Measurements from ENCODE around the gene STX11.
"Not testable (repeated sequence)": the region's sequence is repeated elsewhere in the genome, so short reads cannot be mapped to it uniquely, and the experiment has no call there.

Gene STX11

DNA sequence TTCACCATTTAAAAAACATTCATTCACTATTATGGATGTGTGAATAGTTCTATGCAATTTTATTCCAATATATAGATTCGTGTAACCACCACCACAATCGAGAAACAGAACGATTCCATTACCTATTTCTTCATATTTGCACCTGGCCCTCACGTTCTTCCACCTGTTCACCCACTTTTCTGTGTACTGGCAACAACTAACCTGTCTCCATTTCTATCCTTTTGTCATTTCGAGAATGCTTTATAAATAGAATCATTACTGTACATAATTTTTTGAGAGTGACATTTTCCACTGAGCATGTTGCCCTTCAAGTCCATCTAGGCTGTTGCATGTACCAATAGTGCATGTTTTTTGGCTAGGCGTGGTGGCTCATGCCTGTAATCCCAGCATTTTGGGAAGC is 23.2 kb upstream of the STX11 start:
- no peak overlapping the region for H3K4me3 ChIP-seq (ENCODE audit: low read depth, low read length)
- CTCF ChIA-PET = interaction anchor here (1.0 kb wide), 1 partner anchor 552 kb away, joined by 3 read pairs; no protein-coding TSS in a partner anchor
- POLR2A ChIA-PET = no interaction called here
- TF ChIP-seq, protein P1, sequence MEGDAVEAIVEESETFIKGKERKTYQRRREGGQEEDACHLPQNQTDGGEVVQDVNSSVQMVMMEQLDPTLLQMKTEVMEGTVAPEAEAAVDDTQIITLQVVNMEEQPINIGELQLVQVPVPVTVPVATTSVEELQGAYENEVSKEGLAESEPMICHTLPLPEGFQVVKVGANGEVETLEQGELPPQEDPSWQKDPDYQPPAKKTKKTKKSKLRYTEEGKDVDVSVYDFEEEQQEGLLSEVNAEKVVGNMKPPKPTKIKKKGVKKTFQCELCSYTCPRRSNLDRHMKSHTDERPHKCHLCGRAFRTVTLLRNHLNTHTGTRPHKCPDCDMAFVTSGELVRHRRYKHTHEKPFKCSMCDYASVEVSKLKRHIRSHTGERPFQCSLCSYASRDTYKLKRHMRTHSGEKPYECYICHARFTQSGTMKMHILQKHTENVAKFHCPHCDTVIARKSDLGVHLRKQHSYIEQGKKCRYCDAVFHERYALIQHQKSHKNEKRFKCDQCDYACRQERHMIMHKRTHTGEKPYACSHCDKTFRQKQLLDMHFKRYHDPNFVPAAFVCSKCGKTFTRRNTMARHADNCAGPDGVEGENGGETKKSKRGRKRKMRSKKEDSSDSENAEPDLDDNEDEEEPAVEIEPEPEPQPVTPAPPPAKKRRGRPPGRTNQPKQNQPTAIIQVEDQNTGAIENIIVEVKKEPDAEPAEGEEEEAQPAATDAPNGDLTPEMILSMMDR (IDR thresholded peaks at IDR 0.05; ENCODE audit: insufficient read depth, low read length, missing control alignments) = no peak
- no peak for DNase-seq (ENCODE audit: low read depth, low spot score)

DNA sequence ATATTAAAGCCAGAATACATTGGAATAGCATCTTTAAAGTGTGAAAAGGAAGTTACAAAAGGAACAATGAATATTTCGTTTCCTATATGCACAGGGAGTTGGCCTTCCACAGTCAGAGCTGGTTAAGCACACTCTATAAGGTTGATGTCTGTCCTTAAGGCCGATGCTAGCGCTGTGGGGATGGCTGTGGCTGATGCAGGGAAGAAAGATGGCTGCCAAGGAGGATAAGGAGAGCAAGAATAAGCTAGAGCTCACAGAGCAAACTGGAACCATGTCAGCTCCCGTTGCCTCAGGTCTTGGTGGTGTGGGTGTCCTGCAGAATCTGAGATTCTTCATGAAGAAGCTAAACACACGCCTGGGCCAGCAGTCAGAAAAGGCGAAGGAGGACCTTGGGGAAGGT is 20.8 kb upstream of the STX11 start:
- no peak for DNase-seq (ENCODE audit: low read depth, low spot score)
- H3K4me3 ChIP-seq (ENCODE audit: low read depth, low read length) = no peak overlapping the region
- TF ChIP-seq, protein P1 (IDR thresholded peaks at IDR 0.05; ENCODE audit: insufficient read depth, low read length, missing control alignments) = no peak
- ChIA-PET POLR2A (no interaction called here), CTCF (interaction anchor here (0.8 kb wide), 1 partner anchor 358 kb away, joined by 3 read pairs; no protein-coding TSS in a partner anchor)

DNA sequence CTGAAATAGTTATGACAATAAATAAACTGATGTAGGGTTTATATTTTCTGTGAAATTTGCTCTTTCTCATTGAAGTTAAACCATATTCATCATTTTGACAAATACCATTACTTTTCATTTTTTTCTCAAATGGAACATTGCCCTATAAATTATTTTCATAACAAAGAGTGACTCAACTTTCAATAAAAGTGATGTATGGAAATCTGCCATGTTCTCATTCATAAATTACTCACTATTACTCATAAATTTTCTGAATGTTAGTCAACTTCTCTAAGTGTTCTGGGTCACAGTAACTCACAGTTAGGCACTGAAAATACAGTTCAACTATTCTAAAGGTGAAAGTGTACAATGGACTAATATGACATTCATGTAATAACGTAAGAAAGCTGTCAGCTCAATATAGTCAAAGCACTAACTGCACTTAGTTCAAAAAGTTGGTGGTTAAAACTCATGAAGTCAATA is 19.0 kb upstream of the STX11 start:
- POLR2A ChIA-PET = no interaction called here
- CTCF ChIA-PET = no interaction called here
- no peak for DNase-seq (ENCODE audit: low read depth, low spot score)
- H3K4me3 ChIP-seq (ENCODE audit: low read depth, low read length) = no peak overlapping the region
- TF ChIP-seq, protein P1 (IDR thresholded peaks at IDR 0.05; ENCODE audit: insufficient read depth, low read length, missing control alignments) = no peak

DNA sequence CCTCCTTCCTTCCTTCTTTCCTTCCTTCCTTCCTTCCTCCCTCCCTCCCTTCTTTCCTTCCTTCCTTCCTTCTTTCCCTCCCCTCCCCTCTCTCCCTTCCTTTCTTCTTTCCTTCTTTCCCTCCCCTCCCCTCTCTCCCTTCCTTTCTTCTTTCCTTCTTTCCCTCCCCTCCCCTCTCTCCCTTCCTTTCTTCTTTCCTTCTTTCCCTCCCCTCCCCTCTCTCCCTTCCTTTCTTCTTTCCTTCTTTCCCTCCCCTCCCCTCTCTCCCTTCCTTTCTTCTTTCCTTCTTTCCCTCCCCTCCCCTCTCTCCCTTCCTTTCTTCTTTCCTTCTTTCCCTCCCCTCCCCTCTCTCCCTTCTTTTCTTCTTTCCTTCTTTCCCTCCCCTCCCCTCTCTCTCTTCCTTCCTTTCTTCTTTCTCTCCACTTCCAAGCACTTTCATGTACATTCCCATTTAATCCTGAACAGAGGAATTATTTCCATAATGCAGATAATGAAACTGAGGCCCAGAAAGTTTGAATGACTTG is 18.1 kb upstream of the STX11 start:
- POLR2A ChIA-PET; H3K4me3 ChIP-seq (ENCODE audit: low read depth, low read length); DNase-seq (ENCODE audit: low read depth, low spot score); CTCF ChIA-PET: not testable (repeated sequence)

GRCh38 chr6:144133225-144133821 is 17.0 kb upstream of the STX11 start:
- POLR2A ChIA-PET = interaction anchor here (0.7 kb wide), 1 partner anchor 131 kb away, joined by 3 read pairs; no protein-coding TSS in a partner anchor
- TF ChIP-seq, protein P1 (IDR thresholded peaks at IDR 0.05; ENCODE audit: insufficient read depth, low read length, missing control alignments) = no peak
- CTCF ChIA-PET = no interaction called here
- no peak overlapping the region for H3K4me3 ChIP-seq (ENCODE audit: low read depth, low read length)
- DNase-seq (ENCODE audit: low read depth, low spot score) = no peak

DNA sequence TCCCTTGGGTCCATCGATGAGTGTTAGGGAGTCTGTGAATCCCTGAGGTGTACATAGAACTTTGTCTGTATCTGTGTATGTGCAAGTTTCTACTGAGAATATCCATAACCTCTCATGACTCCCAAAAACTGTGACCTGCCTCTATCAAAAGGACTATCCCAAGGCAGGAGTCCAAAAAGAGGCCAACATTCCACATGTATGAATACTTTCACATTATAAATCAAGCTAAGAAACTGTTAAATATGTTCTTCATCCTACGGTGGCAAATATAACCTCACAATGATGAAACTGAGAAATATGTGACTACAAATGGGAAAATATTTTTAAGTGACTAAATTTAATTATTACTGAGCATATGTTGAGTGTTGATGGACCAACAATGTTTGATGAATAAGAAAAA is 16.1 kb upstream of the STX11 start:
- POLR2A ChIA-PET = no interaction called here
- CTCF ChIA-PET = no interaction called here
- TF ChIP-seq, protein P1 (IDR thresholded peaks at IDR 0.05; ENCODE audit: insufficient read depth, low read length, missing control alignments) = no peak
- no peak overlapping the region for H3K4me3 ChIP-seq (ENCODE audit: low read depth, low read length)
- no peak for DNase-seq (ENCODE audit: low read depth, low spot score)

DNA sequence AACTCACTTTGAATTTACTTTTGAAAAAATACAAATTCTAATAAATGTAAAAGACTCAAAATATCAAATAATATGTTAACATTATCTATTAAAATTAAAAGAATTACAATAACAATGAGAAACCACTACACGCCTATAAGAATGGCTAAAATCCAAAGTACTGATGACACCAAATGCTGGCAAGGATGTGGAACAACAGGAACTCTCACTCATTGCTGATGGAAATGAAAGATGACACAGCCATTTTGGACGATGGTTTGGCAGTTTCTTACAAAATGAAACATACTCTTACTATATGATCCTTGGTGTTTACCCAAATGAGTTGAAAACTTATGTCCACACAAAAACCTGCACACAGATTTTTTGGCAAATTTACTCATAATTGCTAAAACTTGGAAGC is 15.6 kb upstream of the STX11 start:
- ChIA-PET CTCF (no interaction called here), POLR2A (no interaction called here)
- DNase-seq (ENCODE audit: low read depth, low spot score) = no peak
- TF ChIP-seq, protein P1 (IDR thresholded peaks at IDR 0.05; ENCODE audit: insufficient read depth, low read length, missing control alignments) = no peak
- H3K4me3 ChIP-seq (ENCODE audit: low read depth, low read length) = no peak overlapping the region

All from AG04449 (cell line).